A673 (cell line): ENCODE results near the gene RND3.

ENCODE experiments used
- EZH2 ChIP-seq: fragments of 200-600 bp; sonication (generic); IDR thresholded peaks from 2 replicates; pipeline ENCODE4 v1.6.1; 2017; ENCODE audit warnings: borderline replicate concordance, low read depth, mild to moderate bottlenecking, mixed read lengths, antibody characterized with exemption, low read length; ENCODE audit not compliant: poor library complexity, severe bottlenecking
- TF ChIP-seq, protein P1 (sequence below): fragments of 300-800, 200-600 bp; sonication (generic); conservative IDR thresholded peaks from 2 replicates; pipeline ENCODE4 v1.5.1; 2017; ENCODE audit warnings: low read depth, mild to moderate bottlenecking, antibody characterized with exemption, low read length, moderate library complexity, mixed read lengths

GRCh38 chr2:150470435-150470834 lies 17.0 kb downstream of the RND3 start:
- TF ChIP-seq, protein P1, sequence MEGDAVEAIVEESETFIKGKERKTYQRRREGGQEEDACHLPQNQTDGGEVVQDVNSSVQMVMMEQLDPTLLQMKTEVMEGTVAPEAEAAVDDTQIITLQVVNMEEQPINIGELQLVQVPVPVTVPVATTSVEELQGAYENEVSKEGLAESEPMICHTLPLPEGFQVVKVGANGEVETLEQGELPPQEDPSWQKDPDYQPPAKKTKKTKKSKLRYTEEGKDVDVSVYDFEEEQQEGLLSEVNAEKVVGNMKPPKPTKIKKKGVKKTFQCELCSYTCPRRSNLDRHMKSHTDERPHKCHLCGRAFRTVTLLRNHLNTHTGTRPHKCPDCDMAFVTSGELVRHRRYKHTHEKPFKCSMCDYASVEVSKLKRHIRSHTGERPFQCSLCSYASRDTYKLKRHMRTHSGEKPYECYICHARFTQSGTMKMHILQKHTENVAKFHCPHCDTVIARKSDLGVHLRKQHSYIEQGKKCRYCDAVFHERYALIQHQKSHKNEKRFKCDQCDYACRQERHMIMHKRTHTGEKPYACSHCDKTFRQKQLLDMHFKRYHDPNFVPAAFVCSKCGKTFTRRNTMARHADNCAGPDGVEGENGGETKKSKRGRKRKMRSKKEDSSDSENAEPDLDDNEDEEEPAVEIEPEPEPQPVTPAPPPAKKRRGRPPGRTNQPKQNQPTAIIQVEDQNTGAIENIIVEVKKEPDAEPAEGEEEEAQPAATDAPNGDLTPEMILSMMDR, result no peak
- no peak for TF ChIP-seq EZH2
